SK-N-SH (cell line): ENCODE measurements around the gene ATP11A. TPM values are rescaled to one million over a fixed set of nuclear protein-coding genes. Genes with fewer than 3 reads are reported as not detected.

Experiments used
- CTCF ChIA-PET: fragments of 300-600, 350-600 bp; formaldehyde crosslinking; extraction: SDS; loops from one replicate; lab custom pipeline; 2021; lab: Yijun Ruan, JAX
- POLR2A ChIA-PET: fragments of 350-600 bp; sonication (Branson Sonifier 250); formaldehyde crosslinking; extraction: SDS; loops from one replicate; lab custom pipeline; 2020; ENCODE audit warnings: antibody characterized with exemption, inconsistent platforms; lab: Yijun Ruan, JAX
- DNase-seq: peaks from one replicate; pipeline ENCODE4 v3.0.0; 2012
- H2AFZ ChIP-seq: fragments of 200-600 bp; sonication (generic); 2 replicates; pipeline ENCODE4 v1.8.1; 2016; ENCODE audit warnings: antibody characterized with exemption, mild to moderate bottlenecking, low read depth
- H3F3A ChIP-seq: fragments of 200-600 bp; sonication (generic); replicated peaks from 2 replicates; pipeline ENCODE3; 2016; ENCODE audit warnings: antibody characterized with exemption, mild to moderate bottlenecking; ENCODE audit not compliant: insufficient read depth
- H3K27ac ChIP-seq, 2 experiments: fragments of 200-500 bp in 1 of 2; fragments of 200-600 bp in 1 of 2; sonication (Bioruptor generic) in 1 of 2; sonication (generic), shearing (Covaris generic) in 1 of 2; 2 replicates each; pipeline versions ENCODE4 v1.5.1 to v1.6.1; 2014 to 2016; ENCODE audit warnings: low read depth in 2 of 2, inconsistent platforms in 1 of 2, low read length in 1 of 2, mild to moderate bottlenecking in 1 of 2, mixed read lengths in 1 of 2
- H3K27me3 ChIP-seq: fragments of 200-600 bp; sonication (generic), shearing (Covaris generic); 2 replicates; pipeline ENCODE4 v1.6.1; 2016; ENCODE audit warnings: mixed run types; ENCODE audit not compliant: insufficient read depth
- H3K36me3 ChIP-seq, 2 experiments: fragments of 200-500 bp in 1 of 2; fragments of 200-600 bp in 1 of 2; sonication (Bioruptor generic) in 1 of 2; sonication (generic) in 1 of 2; replicated peaks in 1 of 2; 2 replicates each; pipeline versions ENCODE3 to v1.5.1; 2014 to 2016; ENCODE audit warnings: low read length in 1 of 2, mild to moderate bottlenecking in 1 of 2; ENCODE audit not compliant: insufficient read depth in 2 of 2, control insufficient read depth in 1 of 2
- H3K4me1 ChIP-seq, 2 experiments: fragments of 200-500 bp in 1 of 2; fragments of 200-600 bp in 1 of 2; sonication (Bioruptor generic) in 1 of 2; sonication (generic), shearing (Covaris generic) in 1 of 2; 2 replicates each; pipeline versions ENCODE4 v1.5.1 to v1.6.1; 2014 to 2016; ENCODE audit warnings: low read depth in 1 of 2, low read length in 1 of 2, mixed run types in 1 of 2; ENCODE audit not compliant: insufficient read depth in 2 of 2, control insufficient read depth in 1 of 2
- H3K4me2 ChIP-seq: fragments of 200-600 bp; sonication (generic), shearing (Covaris generic); 2 replicates; pipeline ENCODE4 v1.6.1; 2017; ENCODE audit warnings: mixed run types
- H3K4me3 ChIP-seq, 2 experiments: fragments of 200-500 bp in 1 of 2; fragments of 200-600 bp in 1 of 2; sonication (Bioruptor generic) in 1 of 2; sonication (generic), shearing (Covaris generic) in 1 of 2; 2 replicates each; pipeline versions ENCODE4 v1.5.1 to v1.8.1; 2014 to 2016; ENCODE audit warnings: low read depth in 2 of 2, inconsistent platforms in 1 of 2, low read length in 1 of 2, mild to moderate bottlenecking in 1 of 2, mixed read lengths in 1 of 2, moderate library complexity in 1 of 2
- H3K79me2 ChIP-seq: fragments of 200-600 bp; sonication (generic); 2 replicates; pipeline ENCODE4 v1.8.1; 2017; ENCODE audit warnings: mild to moderate bottlenecking; ENCODE audit not compliant: insufficient read depth
- H3K9ac ChIP-seq: fragments of 200-600 bp; sonication (generic); 2 replicates; pipeline ENCODE4 v1.6.1; 2017; ENCODE audit warnings: mixed run types
- H3K9me2 ChIP-seq: fragments of 200-600 bp; sonication (generic); 2 replicates; pipeline ENCODE4 v1.6.1; 2017; ENCODE audit warnings: mixed run types
- H3K9me3 ChIP-seq: fragments of 200-600 bp; sonication (generic); 2 replicates; pipeline ENCODE4 v1.6.1; 2017; ENCODE audit warnings: mixed run types, mild to moderate bottlenecking, moderate library complexity
- H4K20me1 ChIP-seq: fragments of 200-600 bp; sonication (generic); 2 replicates; pipeline ENCODE4 v1.6.1; 2017; ENCODE audit warnings: mild to moderate bottlenecking, mixed run types; ENCODE audit not compliant: insufficient read depth
- CHD2 ChIP-seq: fragments of 150-350 bp; IDR thresholded peaks from 2 replicates; pipeline ENCODE4 v1.6.1; 2018; ENCODE audit warnings: low read length; ENCODE audit not compliant: partially characterized antibody
- ELF1 ChIP-seq: IDR thresholded peaks from 2 replicates; pipeline ENCODE4 v1.4.0; 2012
- EP300 ChIP-seq, 2 experiments: IDR thresholded peaks; 2 replicates each; pipeline versions ENCODE4 v1.4.0 to v1.6.1; 2012; ENCODE audit warnings: borderline replicate concordance in 1 of 2, low read depth in 1 of 2, low read length in 1 of 2
- FOSL2 ChIP-seq: IDR thresholded peaks from 2 replicates; pipeline ENCODE4 v1.4.0; 2012; ENCODE audit warnings: low read depth, mild to moderate bottlenecking, moderate library complexity, borderline replicate concordance
- FOXJ3 ChIP-seq: sonication (generic); formaldehyde crosslinking; IDR thresholded peaks from 2 replicates; pipeline ENCODE4 v1.5.1; 2020; ENCODE audit warnings: mild to moderate bottlenecking, missing genetic modification reagents
- GABPA ChIP-seq: IDR thresholded peaks from 2 replicates; pipeline ENCODE4 v1.4.0; 2012; ENCODE audit warnings: low read depth, mild to moderate bottlenecking
- JUND ChIP-seq: IDR thresholded peaks from 2 replicates; pipeline ENCODE4 v1.4.0; 2012
- MAX ChIP-seq: IDR thresholded peaks from 2 replicates; pipeline ENCODE4 v1.4.0; 2012; ENCODE audit warnings: low read depth
- NRF1 ChIP-seq: IDR thresholded peaks from 2 replicates; pipeline ENCODE4 v1.6.1; 2012; ENCODE audit warnings: low read depth, mild to moderate bottlenecking, low read length
- POLR2AphosphoS5 ChIP-seq: IDR thresholded peaks from 2 replicates; pipeline ENCODE4 v1.6.1; 2012; ENCODE audit warnings: low read depth, low read length
- SIN3A ChIP-seq: IDR thresholded peaks from 2 replicates; pipeline ENCODE4 v1.6.1; 2012; ENCODE audit warnings: low read depth, mild to moderate bottlenecking, low read length, moderate library complexity, borderline replicate concordance
- SMC3 ChIP-seq: IDR thresholded peaks from 2 replicates; pipeline ENCODE4 v1.6.1; 2012; ENCODE audit warnings: low read depth, low read length, improper control_type of control experiment
- TAF1 ChIP-seq: IDR thresholded peaks from 2 replicates; pipeline ENCODE4 v1.6.1; 2012; ENCODE audit warnings: low read depth, mild to moderate bottlenecking, low read length, moderate library complexity, borderline replicate concordance
- TCF12 ChIP-seq: IDR thresholded peaks from 2 replicates; pipeline ENCODE4 v1.4.0; 2012
- TEAD4 ChIP-seq: IDR thresholded peaks from 2 replicates; pipeline ENCODE4 v1.4.0; 2012; ENCODE audit warnings: mild to moderate bottlenecking, borderline replicate concordance; ENCODE audit not compliant: insufficient read depth
- USF1 ChIP-seq: IDR thresholded peaks from 2 replicates; pipeline ENCODE4 v1.4.0; 2012; ENCODE audit warnings: low read depth, borderline replicate concordance
- YY1 ChIP-seq: IDR thresholded peaks from 2 replicates; pipeline ENCODE4 v1.4.0; 2012; ENCODE audit warnings: low read depth, mild to moderate bottlenecking
- ZBTB33 ChIP-seq: IDR thresholded peaks from 2 replicates; pipeline ENCODE4 v1.4.0; 2012; ENCODE audit warnings: low read depth, borderline replicate concordance
- WGBS: methylation state at CpG from one replicate; pipeline ENCODE4 v1.1.6; 2017; ENCODE audit warnings: low lambda C conversion rate; 5-methylcytosine and 5-hydroxymethylcytosine counted together
- polyA plus RNA-seq, 3 experiments: library from polyadenylated mRNA; depleted of rRNA; stranded (reverse); fragments of >200 nt; gene quantifications; 2 replicates each; pipeline ENCODE4 v1.2.3, GENCODE V29; 2012
- TF ChIP-seq, protein P1 (sequence below): IDR thresholded peaks from 2 replicates; pipeline ENCODE4 v1.6.1; 2012; ENCODE audit warnings: mild to moderate bottlenecking, low read depth, low read length, moderate library complexity
- TF ChIP-seq, protein P2 (sequence below): fragments of 200-600 bp; sonication (generic); IDR thresholded peaks from 2 replicates; pipeline ENCODE4 v1.6.1; 2017; ENCODE audit warnings: antibody characterized with exemption, mild to moderate bottlenecking, moderate library complexity

Gene ATP11A
- polyA plus RNA-seq, 1 of the 3 experiments (the other 2 are of a cell fraction) = 4.1 TPM

DNA sequence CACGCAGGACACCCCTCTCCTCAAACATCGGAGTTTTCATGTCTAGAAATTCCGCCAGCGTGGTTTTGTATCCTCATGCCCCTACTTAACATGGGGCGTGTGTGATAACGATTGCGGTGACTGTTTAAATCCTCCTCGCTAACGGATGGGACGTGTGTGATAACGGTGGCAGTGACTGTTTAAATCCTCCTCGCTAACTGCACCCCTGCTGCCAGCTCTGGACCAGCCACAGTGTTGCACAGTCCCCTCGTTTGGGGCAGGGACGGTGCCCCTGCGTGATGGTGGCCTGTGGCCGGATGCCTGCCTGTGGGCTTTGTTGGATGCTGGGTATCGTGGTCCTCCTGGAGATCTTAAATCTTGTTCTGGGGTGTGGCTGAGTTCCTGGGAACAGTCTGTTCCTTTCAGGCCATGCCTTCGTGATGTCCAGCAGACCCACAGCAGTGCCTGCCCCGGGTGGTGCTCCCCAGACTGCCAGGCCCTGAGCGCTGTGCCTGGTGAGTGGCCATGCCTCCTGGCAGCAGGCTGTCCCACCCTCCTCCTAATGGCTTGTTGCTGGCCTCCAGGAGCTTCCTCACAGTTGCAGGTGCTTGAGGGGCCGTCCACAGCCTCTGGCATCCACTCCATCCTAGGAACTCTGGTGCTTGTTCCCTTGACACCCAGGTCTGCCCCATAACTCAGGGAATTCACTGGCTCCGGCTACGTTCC, 156.7 kb downstream of the ATP11A start:
- Histone ChIP-seq H3K4me3 (no peak overlapping the region), H3K4me2 (no peak overlapping the region), H3F3A (no peaks in the 10 kb centered on the region), H3K9me3 (no peaks in the 10 kb centered on the region), H3K27me3 (no peaks in the 10 kb centered on the region), H3K9me2 (no peaks in the 10 kb centered on the region), H3K79me2 (no peaks in the 10 kb centered on the region), H3K36me3 (peaks cover 11% of the 10 kb centered on the region in 2 experiments), H3K4me1 (peaks cover 0 to 3% of the 10 kb centered on the region in 2 experiments; a peak in 2 of 4 replicates), H3K9ac (no peak overlapping the region), H2AFZ (no peak overlapping the region), H3K27ac (no peak overlapping the region), H4K20me1 (no peaks in the 10 kb centered on the region)
- ChIA-PET POLR2A (no interaction called here), CTCF (no interaction called here)
- WGBS = 97% methylated on average over 15 of the region's 23 CpGs
- DNase-seq = no peak
- TF ChIP-seq FOXJ3 (no peak), TCF12 (no peak), EP300 (IDR thresholded peaks at IDR 0.05; ENCODE audit: borderline replicate concordance in 1 of 2, low read depth in 1 of 2, low read length in 1 of 2) (no peak), ELF1 (no peak), TEAD4 (no peak), TAF1 (no peak), CHD2 (no peak), SIN3A (no peak), JUND (no peak), SMC3 (no peak), NRF1 (no peak), YY1 (no peak), POLR2AphosphoS5 (no peak), ZBTB33 (no peak), USF1 (no peak), MAX (no peak), FOSL2 (no peak), GABPA (no peak)
- TF ChIP-seq, protein P1, sequence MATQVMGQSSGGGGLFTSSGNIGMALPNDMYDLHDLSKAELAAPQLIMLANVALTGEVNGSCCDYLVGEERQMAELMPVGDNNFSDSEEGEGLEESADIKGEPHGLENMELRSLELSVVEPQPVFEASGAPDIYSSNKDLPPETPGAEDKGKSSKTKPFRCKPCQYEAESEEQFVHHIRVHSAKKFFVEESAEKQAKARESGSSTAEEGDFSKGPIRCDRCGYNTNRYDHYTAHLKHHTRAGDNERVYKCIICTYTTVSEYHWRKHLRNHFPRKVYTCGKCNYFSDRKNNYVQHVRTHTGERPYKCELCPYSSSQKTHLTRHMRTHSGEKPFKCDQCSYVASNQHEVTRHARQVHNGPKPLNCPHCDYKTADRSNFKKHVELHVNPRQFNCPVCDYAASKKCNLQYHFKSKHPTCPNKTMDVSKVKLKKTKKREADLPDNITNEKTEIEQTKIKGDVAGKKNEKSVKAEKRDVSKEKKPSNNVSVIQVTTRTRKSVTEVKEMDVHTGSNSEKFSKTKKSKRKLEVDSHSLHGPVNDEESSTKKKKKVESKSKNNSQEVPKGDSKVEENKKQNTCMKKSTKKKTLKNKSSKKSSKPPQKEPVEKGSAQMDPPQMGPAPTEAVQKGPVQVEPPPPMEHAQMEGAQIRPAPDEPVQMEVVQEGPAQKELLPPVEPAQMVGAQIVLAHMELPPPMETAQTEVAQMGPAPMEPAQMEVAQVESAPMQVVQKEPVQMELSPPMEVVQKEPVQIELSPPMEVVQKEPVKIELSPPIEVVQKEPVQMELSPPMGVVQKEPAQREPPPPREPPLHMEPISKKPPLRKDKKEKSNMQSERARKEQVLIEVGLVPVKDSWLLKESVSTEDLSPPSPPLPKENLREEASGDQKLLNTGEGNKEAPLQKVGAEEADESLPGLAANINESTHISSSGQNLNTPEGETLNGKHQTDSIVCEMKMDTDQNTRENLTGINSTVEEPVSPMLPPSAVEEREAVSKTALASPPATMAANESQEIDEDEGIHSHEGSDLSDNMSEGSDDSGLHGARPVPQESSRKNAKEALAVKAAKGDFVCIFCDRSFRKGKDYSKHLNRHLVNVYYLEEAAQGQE = no peak
- TF ChIP-seq, protein P2, sequence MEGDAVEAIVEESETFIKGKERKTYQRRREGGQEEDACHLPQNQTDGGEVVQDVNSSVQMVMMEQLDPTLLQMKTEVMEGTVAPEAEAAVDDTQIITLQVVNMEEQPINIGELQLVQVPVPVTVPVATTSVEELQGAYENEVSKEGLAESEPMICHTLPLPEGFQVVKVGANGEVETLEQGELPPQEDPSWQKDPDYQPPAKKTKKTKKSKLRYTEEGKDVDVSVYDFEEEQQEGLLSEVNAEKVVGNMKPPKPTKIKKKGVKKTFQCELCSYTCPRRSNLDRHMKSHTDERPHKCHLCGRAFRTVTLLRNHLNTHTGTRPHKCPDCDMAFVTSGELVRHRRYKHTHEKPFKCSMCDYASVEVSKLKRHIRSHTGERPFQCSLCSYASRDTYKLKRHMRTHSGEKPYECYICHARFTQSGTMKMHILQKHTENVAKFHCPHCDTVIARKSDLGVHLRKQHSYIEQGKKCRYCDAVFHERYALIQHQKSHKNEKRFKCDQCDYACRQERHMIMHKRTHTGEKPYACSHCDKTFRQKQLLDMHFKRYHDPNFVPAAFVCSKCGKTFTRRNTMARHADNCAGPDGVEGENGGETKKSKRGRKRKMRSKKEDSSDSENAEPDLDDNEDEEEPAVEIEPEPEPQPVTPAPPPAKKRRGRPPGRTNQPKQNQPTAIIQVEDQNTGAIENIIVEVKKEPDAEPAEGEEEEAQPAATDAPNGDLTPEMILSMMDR = no peak
